Measurements from ENCODE around the gene PPP2R5C.

Gene PPP2R5C

GRCh38 chr14:101945171-101945570, 183.7 kb downstream of the PPP2R5C start:
- H3K27ac Mint-ChIP-seq = no peak overlapping the region
- H3K4me1 Mint-ChIP-seq = peaks cover 27% of the 10 kb centered on the region
- no peaks in the 10 kb centered on the region for H3K9me3 Mint-ChIP-seq
- H3K36me3 Mint-ChIP-seq (ENCODE audit: low read depth) = no peaks in the 10 kb centered on the region
- ATAC-seq = no peak
- peaks cover 44% of the 10 kb centered on the region for H3K27me3 Mint-ChIP-seq
- DNase-seq = no peak
- no peak overlapping the region for H3K4me3 Mint-ChIP-seq

DNA sequence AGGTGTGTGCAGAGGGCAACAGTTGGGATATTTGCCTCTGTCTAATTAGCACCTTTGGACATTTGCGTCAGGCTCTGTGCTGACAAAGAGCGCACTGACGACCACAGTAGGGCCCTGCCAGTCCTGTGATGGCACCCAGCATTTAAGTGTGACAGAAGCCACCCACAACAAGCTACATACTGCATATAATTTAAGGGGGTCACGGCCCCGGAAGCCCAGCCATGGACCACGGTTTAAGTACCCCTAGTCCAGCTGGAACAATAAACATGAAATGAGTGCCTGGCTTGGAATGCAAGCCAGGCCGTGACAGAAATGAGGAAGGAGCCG, 186.0 kb downstream of the PPP2R5C start:
- H3K4me3 Mint-ChIP-seq = peak overlapping the region; percentile 98
- H3K36me3 Mint-ChIP-seq (ENCODE audit: low read depth) = no peaks in the 10 kb centered on the region
- H3K27ac Mint-ChIP-seq = peak overlapping the region; percentile 98
- no peak for DNase-seq
- H3K27me3 Mint-ChIP-seq = peaks cover 30% of the 10 kb centered on the region
- peaks cover 31% of the 10 kb centered on the region for H3K4me1 Mint-ChIP-seq
- H3K9me3 Mint-ChIP-seq = no peaks in the 10 kb centered on the region
- ATAC-seq = no peak

- H3K4me1 Mint-ChIP-seq = peaks cover 31% of the 10 kb centered on the region
- H3K36me3 Mint-ChIP-seq (ENCODE audit: low read depth) = no peaks in the 10 kb centered on the region
- DNase-seq = peak; percentile 100
- peak; percentile 99 for ATAC-seq
- peak overlapping the region; percentile 98 for H3K27ac Mint-ChIP-seq
- H3K9me3 Mint-ChIP-seq = no peaks in the 10 kb centered on the region
- H3K4me3 Mint-ChIP-seq = peak overlapping the region; percentile 98
- peaks cover 27% of the 10 kb centered on the region for H3K27me3 Mint-ChIP-seq
Observed at GRCh38 chr14:101947904-101948665, 186.6 kb downstream of the PPP2R5C start.

- peaks cover 31% of the 10 kb centered on the region for H3K4me1 Mint-ChIP-seq
- H3K4me3 Mint-ChIP-seq = peak overlapping the region; percentile 98
- peak overlapping the region; percentile 98 for H3K27ac Mint-ChIP-seq
- peaks cover 21% of the 10 kb centered on the region for H3K27me3 Mint-ChIP-seq
- no peak for ATAC-seq
- H3K9me3 Mint-ChIP-seq = no peaks in the 10 kb centered on the region
- no peak for DNase-seq
- no peaks in the 10 kb centered on the region for H3K36me3 Mint-ChIP-seq (ENCODE audit: low read depth)
Observed at GRCh38 chr14:101948666-101949216, 187.2 kb downstream of the PPP2R5C start.

DNA sequence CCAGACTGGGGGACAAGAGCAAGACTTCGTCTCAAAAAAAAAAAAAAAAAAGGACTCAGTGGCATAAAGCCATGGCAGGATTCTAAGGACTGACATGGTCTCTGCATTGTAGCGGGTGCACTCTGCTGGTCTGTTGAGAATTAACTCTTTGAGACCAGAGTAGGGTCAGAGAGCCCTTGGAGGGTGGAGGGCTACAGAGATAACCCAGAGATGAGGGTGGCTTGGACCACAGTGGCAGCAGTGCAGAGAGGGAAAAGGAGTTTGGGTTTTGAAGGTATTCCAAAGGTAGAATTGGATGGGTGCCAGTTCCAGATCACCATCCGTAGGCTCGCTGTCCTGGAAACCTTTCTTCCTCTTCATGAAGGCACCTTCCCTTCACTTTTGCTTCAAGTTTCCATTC, 188.6 kb downstream of the PPP2R5C start:
- Mint-ChIP-seq H3K36me3 (ENCODE audit: low read depth) (no peaks in the 10 kb centered on the region), H3K4me1 (peaks cover 31% of the 10 kb centered on the region), H3K9me3 (no peaks in the 10 kb centered on the region), H3K4me3 (peak overlapping the region; percentile 98), H3K27me3 (peaks cover 12% of the 10 kb centered on the region), H3K27ac (no peak overlapping the region)
- DNase-seq (no peak), ATAC-seq (no peak)

DNA sequence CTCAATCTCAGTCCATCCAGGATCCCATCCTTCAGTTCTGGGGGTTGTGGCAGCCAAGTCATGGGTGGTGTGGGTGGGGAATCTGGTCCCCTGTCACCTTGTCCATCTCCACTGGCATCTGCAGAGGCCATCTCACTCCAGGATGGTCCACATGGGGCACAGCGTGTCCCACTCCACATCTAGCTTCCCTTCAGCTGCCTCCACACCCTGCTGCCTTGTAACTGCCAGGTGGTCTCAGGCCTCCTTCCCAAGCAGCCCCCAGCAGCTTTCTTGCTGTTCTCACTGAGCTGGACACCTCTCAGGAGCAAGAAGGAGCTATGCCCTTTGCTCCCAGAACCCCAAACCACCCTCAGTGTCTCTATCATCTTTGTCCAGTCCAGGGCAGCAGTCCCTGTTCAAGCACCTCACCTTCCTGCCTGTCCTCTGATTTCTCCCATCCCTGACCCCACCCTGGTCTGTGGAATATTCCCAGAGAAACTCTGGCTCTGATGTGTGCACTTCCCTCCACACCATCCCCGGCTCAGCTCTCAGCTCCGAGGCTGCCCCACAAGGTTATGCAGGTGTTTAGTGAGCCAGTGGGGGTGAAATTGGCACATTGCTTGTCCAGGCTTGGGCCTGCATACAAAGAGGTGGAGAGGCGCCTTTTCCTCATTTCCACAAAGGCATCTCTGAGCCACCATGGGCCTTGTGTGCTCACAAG, 189.2 kb downstream of the PPP2R5C start:
- Mint-ChIP-seq H3K27ac (no peak overlapping the region), H3K9me3 (no peaks in the 10 kb centered on the region), H3K36me3 (ENCODE audit: low read depth) (no peaks in the 10 kb centered on the region), H3K4me1 (peaks cover 31% of the 10 kb centered on the region), H3K27me3 (peaks cover 8% of the 10 kb centered on the region), H3K4me3 (peak overlapping the region; percentile 26)
- DNase-seq = no peak
- ATAC-seq = no peak

DNA sequence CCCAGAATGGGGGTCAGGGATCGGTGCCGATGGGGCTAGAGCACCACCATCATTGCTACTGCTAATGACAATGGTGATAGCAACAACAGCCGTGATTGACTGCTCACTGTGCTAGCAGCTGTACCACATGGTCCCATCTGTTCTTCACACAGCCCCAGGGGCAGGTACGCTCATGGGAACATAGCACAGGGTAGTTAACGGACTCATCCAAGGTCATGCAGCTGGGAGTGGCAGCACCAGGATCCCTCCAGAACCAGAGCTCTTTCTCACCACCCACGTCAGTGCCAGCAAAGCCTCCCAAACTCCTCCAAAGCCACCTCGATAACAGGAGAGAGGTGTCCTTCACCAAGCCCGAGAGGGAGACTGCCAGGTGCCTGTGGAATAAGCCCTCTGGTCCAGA, 191.6 kb downstream of the PPP2R5C start:
- Mint-ChIP-seq H3K9me3 (no peaks in the 10 kb centered on the region), H3K36me3 (ENCODE audit: low read depth) (no peaks in the 10 kb centered on the region), H3K4me3 (no peak overlapping the region), H3K4me1 (peaks cover 17% of the 10 kb centered on the region), H3K27ac (no peak overlapping the region), H3K27me3 (no peaks in the 10 kb centered on the region)
- DNase-seq (no peak), ATAC-seq (no peak)

DNA sequence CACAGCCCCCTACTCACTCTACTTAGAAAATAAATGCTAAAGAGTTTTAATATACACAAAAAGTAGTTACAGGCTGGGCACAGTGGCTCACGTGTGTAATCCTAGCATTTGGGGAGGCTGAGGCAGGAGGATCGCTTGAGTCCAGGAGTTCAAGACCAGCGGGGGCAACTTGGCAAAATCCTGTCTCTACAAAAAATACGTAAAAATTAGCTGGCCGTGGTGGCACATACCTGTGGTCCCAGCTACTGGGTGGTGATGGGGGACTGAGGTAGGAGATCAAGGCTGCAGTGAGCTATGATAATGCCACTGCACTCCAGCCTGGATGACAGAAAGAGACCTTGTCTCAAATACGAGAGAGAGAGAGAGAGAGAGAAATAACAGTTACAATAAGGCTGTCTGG, 193.0 kb downstream of the PPP2R5C start:
- Mint-ChIP-seq H3K4me3 (no peak overlapping the region), H3K27ac (no peak overlapping the region), H3K27me3 (no peaks in the 10 kb centered on the region), H3K9me3 (no peaks in the 10 kb centered on the region), H3K4me1 (peaks cover 6% of the 10 kb centered on the region), H3K36me3 (ENCODE audit: low read depth) (no peaks in the 10 kb centered on the region)
- ATAC-seq (no peak), DNase-seq (no peak)

DNA sequence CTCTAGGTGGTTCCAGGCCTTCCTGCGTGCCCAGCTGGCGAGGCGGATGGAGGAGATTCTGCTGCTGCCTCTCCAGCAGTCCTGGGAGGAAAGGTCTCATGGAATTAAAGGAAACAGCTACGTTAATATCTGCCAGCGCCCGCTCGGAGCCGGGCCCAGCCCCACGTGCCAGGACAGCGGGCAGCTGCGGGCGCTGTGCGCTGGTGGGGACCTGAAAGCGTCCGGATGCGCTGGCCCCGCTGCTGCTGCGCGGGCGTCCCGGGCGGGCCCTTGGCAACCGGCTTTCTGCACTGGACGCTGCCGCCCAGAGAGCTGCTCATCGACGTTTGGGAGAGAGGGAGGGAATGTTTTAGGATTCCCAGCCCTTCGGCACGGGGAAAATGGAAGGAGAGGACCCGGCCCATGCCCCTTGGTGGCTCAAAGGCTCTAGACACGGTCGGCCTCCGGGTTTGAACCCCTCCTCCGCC, 194.2 kb downstream of the PPP2R5C start:
- H3K4me1 Mint-ChIP-seq = peaks cover 3% of the 10 kb centered on the region
- no peaks in the 10 kb centered on the region for H3K9me3 Mint-ChIP-seq
- H3K27ac Mint-ChIP-seq = no peak overlapping the region
- H3K4me3 Mint-ChIP-seq = no peak overlapping the region
- DNase-seq = no peak
- H3K36me3 Mint-ChIP-seq (ENCODE audit: low read depth) = no peaks in the 10 kb centered on the region
- no peak for ATAC-seq
- H3K27me3 Mint-ChIP-seq = no peaks in the 10 kb centered on the region

DNA sequence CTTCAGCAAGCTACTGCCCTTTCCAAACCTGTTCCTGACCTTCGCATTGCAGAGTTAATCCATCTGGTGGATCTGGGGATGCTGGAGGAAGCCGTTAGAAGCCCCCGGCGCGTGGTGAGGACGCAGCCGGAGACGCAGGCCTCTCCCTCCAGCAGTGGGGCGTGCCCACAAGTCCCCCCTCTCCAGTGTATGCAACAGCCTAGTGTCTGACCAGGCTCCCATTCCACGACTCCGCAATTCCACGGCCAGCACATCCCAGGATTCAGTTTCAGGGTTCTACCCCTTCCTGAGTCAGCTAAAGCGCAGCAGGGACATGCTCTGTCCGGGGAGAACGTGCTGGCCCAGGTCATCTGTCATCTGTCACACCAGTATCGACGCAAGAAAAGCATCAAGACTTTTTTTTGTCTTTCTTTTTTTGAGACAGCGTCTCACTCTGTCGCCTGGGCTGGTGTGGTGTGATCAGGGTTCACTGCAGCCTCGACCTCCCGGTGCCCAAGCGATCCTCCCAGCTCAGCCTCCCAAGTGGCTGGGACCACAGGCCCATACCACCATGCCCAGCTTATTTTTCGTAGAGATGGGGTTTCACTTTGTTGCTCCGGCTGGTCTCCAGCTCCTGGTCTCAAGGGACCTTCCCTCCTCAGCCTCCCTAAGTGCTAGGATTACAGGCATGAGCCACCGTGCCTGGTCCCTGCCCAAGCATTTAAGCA, 194.8 kb downstream of the PPP2R5C start:
- Mint-ChIP-seq H3K36me3 (ENCODE audit: low read depth) (no peaks in the 10 kb centered on the region), H3K27me3 (no peaks in the 10 kb centered on the region), H3K27ac (no peak overlapping the region), H3K9me3 (no peaks in the 10 kb centered on the region), H3K4me3 (no peak overlapping the region), H3K4me1 (peaks cover 4% of the 10 kb centered on the region)
- ATAC-seq (no peak), DNase-seq (no peak)

GRCh38 chr14:101957406-101958234, 196.1 kb downstream of the PPP2R5C start:
- H3K4me1 Mint-ChIP-seq = peaks cover 6% of the 10 kb centered on the region
- H3K27ac Mint-ChIP-seq = no peak overlapping the region
- no peaks in the 10 kb centered on the region for H3K36me3 Mint-ChIP-seq (ENCODE audit: low read depth)
- ATAC-seq (no peak), DNase-seq (no peak)
- H3K4me3 Mint-ChIP-seq = no peak overlapping the region
- no peaks in the 10 kb centered on the region for H3K27me3 Mint-ChIP-seq
- H3K9me3 Mint-ChIP-seq = no peaks in the 10 kb centered on the region

DNA sequence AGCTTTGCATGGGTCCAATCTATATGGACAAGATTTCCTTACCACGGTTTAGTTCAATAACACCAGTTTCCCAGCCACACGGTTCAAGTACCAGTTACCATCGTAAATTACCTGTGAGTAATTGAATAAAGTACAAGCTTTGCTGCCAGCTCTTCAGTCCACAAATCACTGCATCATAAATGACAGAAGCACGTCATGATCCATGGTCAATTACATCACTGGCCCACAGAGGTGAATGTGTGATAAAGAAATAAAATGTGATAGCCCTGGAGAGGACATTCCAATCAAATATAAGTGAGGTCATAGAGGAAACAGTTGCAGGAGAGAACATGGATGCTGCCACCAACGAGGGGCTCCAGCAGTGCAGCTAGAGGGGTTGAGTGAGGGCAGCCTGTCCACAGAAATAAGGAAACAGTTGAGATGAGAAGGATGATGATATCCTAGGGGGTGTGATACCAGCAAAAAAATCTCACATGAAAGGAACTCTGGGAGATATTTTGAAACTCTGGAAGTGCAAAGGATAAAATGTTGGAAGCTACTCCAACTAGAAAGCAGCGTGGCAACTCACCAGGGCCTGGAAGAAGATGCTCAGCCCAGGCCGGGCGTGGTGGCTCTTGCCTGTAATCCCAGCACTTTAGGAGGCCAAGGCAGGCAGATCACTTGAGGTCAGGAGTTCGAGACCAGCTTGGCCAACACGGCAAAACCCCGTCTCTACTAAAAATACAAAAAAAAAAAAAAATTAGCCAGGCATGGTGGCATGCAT, 197.1 kb downstream of the PPP2R5C start:
- Mint-ChIP-seq H3K36me3 (ENCODE audit: low read depth) (no peaks in the 10 kb centered on the region), H3K4me1 (peaks cover 6% of the 10 kb centered on the region), H3K9me3 (no peaks in the 10 kb centered on the region), H3K27ac (no peak overlapping the region), H3K27me3 (no peaks in the 10 kb centered on the region), H3K4me3 (no peak overlapping the region)
- no peak for ATAC-seq
- DNase-seq = no peak

GRCh38 chr14:101959277-101959676, 197.8 kb downstream of the PPP2R5C start:
- H3K27ac Mint-ChIP-seq = no peak overlapping the region
- H3K4me3 Mint-ChIP-seq = no peak overlapping the region
- no peaks in the 10 kb centered on the region for H3K9me3 Mint-ChIP-seq
- DNase-seq (no peak), ATAC-seq (no peak)
- no peaks in the 10 kb centered on the region for H3K27me3 Mint-ChIP-seq
- peaks cover 11% of the 10 kb centered on the region for H3K4me1 Mint-ChIP-seq
- H3K36me3 Mint-ChIP-seq (ENCODE audit: low read depth) = no peaks in the 10 kb centered on the region
